Smooth muscle cell (in vitro differentiated cells): ENCODE measurements around the gene PTPRK. TPM values are rescaled to one million over a fixed set of nuclear protein-coding genes. Genes with fewer than 3 reads are reported as not detected.

ENCODE experiments used
- DNase-seq: peaks from one replicate; lab custom pipeline; 2025; ENCODE audit not compliant: unreplicated experiment; lab: John Stamatoyannopoulos, UW
- H2AFZ ChIP-seq: fragments of 200-600 bp; sonication (generic); 2 replicates; pipeline ENCODE4 v1.6.0; 2016; ENCODE audit warnings: antibody characterized with exemption, low read depth, mild to moderate bottlenecking
- H3F3A ChIP-seq: fragments of 200-600 bp; sonication (generic); 2 replicates; pipeline ENCODE4 v1.6.0; 2017; ENCODE audit warnings: antibody characterized with exemption, low read depth
- H3K27ac ChIP-seq: fragments of 200-600 bp; sonication (generic); 2 replicates; pipeline ENCODE4 v1.5.1; 2016; ENCODE audit warnings: low read depth, mild to moderate bottlenecking
- H3K27me3 ChIP-seq: fragments of 200-600 bp; sonication (generic); 2 replicates; pipeline ENCODE4 v1.6.1; 2016; ENCODE audit warnings: low read depth, mild to moderate bottlenecking
- H3K36me3 ChIP-seq: fragments of 200-600 bp; sonication (generic); 2 replicates; pipeline ENCODE4 v1.5.1; 2016; ENCODE audit warnings: low read depth
- H3K4me1 ChIP-seq: fragments of 200-600 bp; sonication (generic); 2 replicates; pipeline ENCODE4 v1.5.1; 2016; ENCODE audit warnings: low read depth
- H3K4me2 ChIP-seq: fragments of 200-600 bp; sonication (generic); 2 replicates; pipeline ENCODE4 v1.6.0; 2016; ENCODE audit warnings: mild to moderate bottlenecking
- H3K4me3 ChIP-seq: fragments of 200-600 bp; sonication (generic); 2 replicates; pipeline ENCODE4 v1.5.1; 2016; ENCODE audit warnings: mild to moderate bottlenecking
- H3K79me2 ChIP-seq: fragments of 200-600 bp; sonication (generic); 2 replicates; pipeline ENCODE4 v1.6.0; 2016; ENCODE audit warnings: low read depth, mild to moderate bottlenecking
- H3K9ac ChIP-seq: fragments of 200-600 bp; sonication (generic); 2 replicates; pipeline ENCODE4 v1.6.0; 2016; ENCODE audit warnings: low read depth
- H3K9me3 ChIP-seq: fragments of 200-600 bp; sonication (generic); replicated peaks from 2 replicates; pipeline ENCODE4 v1.5.1; 2016; ENCODE audit warnings: low read depth
- H4K20me1 ChIP-seq: fragments of 200-600 bp; sonication (generic); 2 replicates; pipeline ENCODE4 v1.6.0; 2016; ENCODE audit warnings: low read depth
- CTCF ChIP-seq: fragments of 200-600 bp; sonication (generic); IDR thresholded peaks from 2 replicates; pipeline ENCODE4 v1.5.1; 2017; ENCODE audit warnings: borderline replicate concordance, mild to moderate bottlenecking, antibody characterized with exemption; ENCODE audit not compliant: insufficient read depth, poor library complexity, severe bottlenecking
- WGBS: methylation state at CpG from one replicate; pipeline ENCODE4 v1.1.7; 2016; ENCODE audit warnings: low lambda C conversion rate; 5-methylcytosine and 5-hydroxymethylcytosine counted together
- polyA plus RNA-seq: library from polyadenylated mRNA; unstranded; fragments of >200 nt; fragmentation: Nextera tagmentation; extraction: Ambion mirVana; gene quantifications from 2 replicates; pipeline ENCODE4 v1.2.1, GENCODE V29; 2016
- total RNA-seq: library from RNA; depleted of rRNA; stranded (reverse); fragments of >200 nt; gene quantifications from 2 replicates; pipeline ENCODE4 v1.2.3, GENCODE V29; 2014

Gene PTPRK
- total and polyA plus RNA-seq, 2 experiments from 2014 or later: 21.7 to 50.4 TPM

- 72% methylated on average over 3 of the region's 3 CpGs for WGBS
Observed at GRCh38 chr6:128482642-128483041, 37.8 kb downstream of the PTPRK start.

GRCh38 chr6:128479991-128480390 lies 40.4 kb downstream of the PTPRK start:
- Histone ChIP-seq H3K79me2 (peaks cover 59% of the 10 kb centered on the region), H3K9me3 (no peaks in the 10 kb centered on the region), H3K36me3 (no peaks in the 10 kb centered on the region), H3K27ac (no peak overlapping the region), H3K9ac (no peak overlapping the region), H3F3A (no peaks in the 10 kb centered on the region), H2AFZ (no peak overlapping the region), H3K4me1 (peaks cover 13% of the 10 kb centered on the region), H3K27me3 (no peaks in the 10 kb centered on the region), H3K4me3 (no peak overlapping the region), H4K20me1 (peaks cover 39% of the 10 kb centered on the region), H3K4me2 (no peak overlapping the region)
- no peak for DNase-seq
- 78% methylated on average over 4 of the region's 4 CpGs for WGBS
- TF ChIP-seq CTCF: no peak

More at GRCh38 chr6:128482642-128483041, 37.8 kb downstream of the PTPRK start:
- no peak for TF ChIP-seq CTCF
- Histone ChIP-seq H2AFZ (no peak overlapping the region), H3K4me2 (no peak overlapping the region), H3K36me3 (no peaks in the 10 kb centered on the region), H3F3A (no peaks in the 10 kb centered on the region), H4K20me1 (peaks cover 43% of the 10 kb centered on the region), H3K9ac (no peak overlapping the region), H3K4me1 (peaks cover 13% of the 10 kb centered on the region), H3K9me3 (no peaks in the 10 kb centered on the region), H3K79me2 (peaks cover 60% of the 10 kb centered on the region), H3K27me3 (no peaks in the 10 kb centered on the region), H3K4me3 (no peak overlapping the region), H3K27ac (no peak overlapping the region)
- DNase-seq: no peak

GRCh38 chr6:128479048-128479666 lies 41.2 kb downstream of the PTPRK start:
- Histone ChIP-seq H3K27me3 (no peaks in the 10 kb centered on the region), H3K4me1 (peaks cover 13% of the 10 kb centered on the region), H3K36me3 (no peaks in the 10 kb centered on the region), H3K27ac (no peak overlapping the region), H3K4me3 (no peak overlapping the region), H3K9me3 (no peaks in the 10 kb centered on the region), H2AFZ (no peak overlapping the region), H3K4me2 (no peak overlapping the region), H4K20me1 (peaks cover 42% of the 10 kb centered on the region), H3K79me2 (peaks cover 51% of the 10 kb centered on the region), H3K9ac (no peak overlapping the region), H3F3A (no peaks in the 10 kb centered on the region)
- 96% methylated on average over 2 of the region's 2 CpGs for WGBS
- no peak for TF ChIP-seq CTCF
- no peak for DNase-seq

- H3K4me2 ChIP-seq: no peak overlapping the region
- peaks cover 47% of the 10 kb centered on the region for H4K20me1 ChIP-seq
- H3K9ac ChIP-seq: no peak overlapping the region
Observed at GRCh38 chr6:128478230-128479047, 42.0 kb downstream of the PTPRK start.

More at GRCh38 chr6:128478230-128479047, 42.0 kb downstream of the PTPRK start:
- no peak for TF ChIP-seq CTCF
- H3K27me3 ChIP-seq: no peaks in the 10 kb centered on the region
- peaks cover 43% of the 10 kb centered on the region for H3K79me2 ChIP-seq
- H3F3A ChIP-seq: no peaks in the 10 kb centered on the region
- no peak overlapping the region for H2AFZ ChIP-seq
- peaks cover 13% of the 10 kb centered on the region for H3K4me1 ChIP-seq
- no peak overlapping the region for H3K27ac ChIP-seq
- H3K4me3 ChIP-seq: no peak overlapping the region
- WGBS: 98% methylated on average over 3 of the region's 3 CpGs
- no peak for DNase-seq
- no peaks in the 10 kb centered on the region for H3K36me3 ChIP-seq
- no peaks in the 10 kb centered on the region for H3K9me3 ChIP-seq
